Effector memory CD8-positive, alpha-beta T cell (primary cell): ENCODE data around the gene TNRC6C.
A peak's percentile ranks its signal among the peaks of the same experiment; 100 is the strongest.

Source experiments
- ATAC-seq: fragments of 150-1000 bp; cut with Tn5 transposase; replicated peaks from 2 replicates; pipeline ENCODE4 v1.10.0; 2021; ENCODE audit warnings: mild to moderate bottlenecking, moderate library complexity
- DNase-seq, 3 experiments: peaks; one replicate each; pipeline ENCODE4 v3.0.0; 2021
- H3K27ac Mint-ChIP-seq, 2 donors: one replicate each; pipeline ENCODE4 v1.8.0; 2022; ENCODE audit warnings: mild to moderate bottlenecking in 2 of 2, mixed read lengths in 2 of 2, moderate library complexity in 2 of 2
- H3K27me3 Mint-ChIP-seq, 2 donors: one replicate each; pipeline ENCODE4 v1.8.0; 2022; ENCODE audit warnings: mixed read lengths in 2 of 2
- H3K36me3 Mint-ChIP-seq: one replicate; pipeline ENCODE4 v1.8.0; 2022; ENCODE audit warnings: mild to moderate bottlenecking, moderate library complexity, mixed read lengths; ENCODE audit not compliant: insufficient read depth
- H3K4me1 Mint-ChIP-seq, 2 donors: one replicate each; pipeline ENCODE4 v1.8.0; 2022; ENCODE audit warnings: low read depth in 2 of 2, mixed read lengths in 2 of 2
- H3K4me3 Mint-ChIP-seq, 2 donors: one replicate each; pipeline ENCODE4 v1.8.0; 2022; ENCODE audit warnings: mild to moderate bottlenecking in 2 of 2, mixed read lengths in 2 of 2, moderate library complexity in 2 of 2
- H3K9me3 Mint-ChIP-seq, 2 donors: one replicate each; pipeline ENCODE4 v1.8.0; 2022; ENCODE audit warnings: mixed read lengths in 2 of 2

Gene TNRC6C

GRCh38 chr17:78124081-78124835, 165.8 kb downstream of the TNRC6C start:
- H3K9me3 Mint-ChIP-seq = no peaks in the 10 kb centered on the region
- H3K4me3 Mint-ChIP-seq = peak overlapping the region; percentile 83 to 86
- peaks cover 58 to 60% of the 10 kb centered on the region in 2 donors for H3K4me1 Mint-ChIP-seq
- H3K27me3 Mint-ChIP-seq = no peaks in the 10 kb centered on the region
- H3K27ac Mint-ChIP-seq = peak overlapping the region; percentile 91 to 95
- no peak for DNase-seq
- H3K36me3 Mint-ChIP-seq = peaks cover 92% of the 10 kb centered on the region
- ATAC-seq = no peak

- Mint-ChIP-seq H3K4me1 (peaks cover 63 to 66% of the 10 kb centered on the region in 2 donors), H3K27ac (peak overlapping the region; percentile 91 to 95), H3K9me3 (no peaks in the 10 kb centered on the region), H3K36me3 (peaks cover 94% of the 10 kb centered on the region), H3K4me3 (peak overlapping the region; percentile 86 to 100), H3K27me3 (no peaks in the 10 kb centered on the region)
- ATAC-seq (no peak), DNase-seq (no peak)
Observed at GRCh38 chr17:78124836-78125137, 166.3 kb downstream of the TNRC6C start.

GRCh38 chr17:78125138-78125913, 166.8 kb downstream of the TNRC6C start:
- H3K36me3 Mint-ChIP-seq = peaks cover 95% of the 10 kb centered on the region
- DNase-seq (no peak), ATAC-seq (no peak)
- peak overlapping the region; percentile 99 to 100 for H3K4me3 Mint-ChIP-seq
- H3K9me3 Mint-ChIP-seq = no peaks in the 10 kb centered on the region
- H3K27ac Mint-ChIP-seq = peak overlapping the region in 1 of 2 donors; percentile 95
- no peaks in the 10 kb centered on the region for H3K27me3 Mint-ChIP-seq
- peaks cover 66 to 68% of the 10 kb centered on the region in 2 donors for H3K4me1 Mint-ChIP-seq

GRCh38 chr17:78125976-78126894, 167.7 kb downstream of the TNRC6C start:
- no peak for DNase-seq
- Mint-ChIP-seq H3K27me3 (no peaks in the 10 kb centered on the region), H3K4me1 (peaks cover 62 to 66% of the 10 kb centered on the region in 2 donors), H3K27ac (peak overlapping the region; percentile 87 to 95), H3K4me3 (peak overlapping the region; percentile 99 to 100), H3K36me3 (peaks cover 95% of the 10 kb centered on the region), H3K9me3 (no peaks in the 10 kb centered on the region)
- no peak for ATAC-seq

- ATAC-seq (no peak), DNase-seq (no peak)
- Mint-ChIP-seq H3K4me1 (peaks cover 56 to 60% of the 10 kb centered on the region in 2 donors), H3K9me3 (no peaks in the 10 kb centered on the region), H3K36me3 (peaks cover 94% of the 10 kb centered on the region), H3K4me3 (peak overlapping the region; percentile 99 to 100), H3K27ac (peak overlapping the region; percentile 87 to 95), H3K27me3 (no peaks in the 10 kb centered on the region)
Observed at GRCh38 chr17:78126895-78127238, 168.4 kb downstream of the TNRC6C start.

GRCh38 chr17:78127239-78127887, 168.9 kb downstream of the TNRC6C start:
- peak overlapping the region; percentile 99 to 100 for H3K4me3 Mint-ChIP-seq
- peaks cover 92% of the 10 kb centered on the region for H3K36me3 Mint-ChIP-seq
- no peaks in the 10 kb centered on the region for H3K9me3 Mint-ChIP-seq
- ATAC-seq (peak; percentile 27), DNase-seq (peak; percentile 61 to 65 (median 63))
- no peaks in the 10 kb centered on the region for H3K27me3 Mint-ChIP-seq
- H3K27ac Mint-ChIP-seq = peak overlapping the region; percentile 87 to 95
- H3K4me1 Mint-ChIP-seq = peaks cover 51 to 57% of the 10 kb centered on the region in 2 donors

GRCh38 chr17:78127888-78128550, 169.5 kb downstream of the TNRC6C start:
- H3K27ac Mint-ChIP-seq = peak overlapping the region; percentile 87 to 95
- peaks cover 92% of the 10 kb centered on the region for H3K36me3 Mint-ChIP-seq
- no peak for DNase-seq

GRCh38 chr17:78128551-78129350, 170.2 kb downstream of the TNRC6C start, which contains the start of gene TMC6:
Gene TMC6 (minus strand): TSS chr17:78128755. CDS start chr17:78126832, 1,923 bp downstream.
- peak within 1 kb of the TSS; percentile 96 to 99 for H3K27ac Mint-ChIP-seq
- ATAC-seq = peak; percentile 28
- no peaks in the 10 kb centered on the region for H3K27me3 Mint-ChIP-seq
- no peaks in the 10 kb centered on the region for H3K9me3 Mint-ChIP-seq
- H3K36me3 Mint-ChIP-seq = peaks cover 92% of the 10 kb centered on the region
- H3K4me3 Mint-ChIP-seq = peak within 1 kb of the TSS; percentile 99 to 100
- peak; percentile 62 to 64 (median 63) for DNase-seq
- peaks cover 46 to 56% of the 10 kb centered on the region in 2 donors for H3K4me1 Mint-ChIP-seq

More at GRCh38 chr17:78127888-78128550, 169.5 kb downstream of the TNRC6C start:
- no peaks in the 10 kb centered on the region for H3K9me3 Mint-ChIP-seq
- H3K4me1 Mint-ChIP-seq = peaks cover 46 to 56% of the 10 kb centered on the region in 2 donors
- H3K27me3 Mint-ChIP-seq = no peaks in the 10 kb centered on the region
- H3K4me3 Mint-ChIP-seq = peak overlapping the region; percentile 99 to 100
- no peak for ATAC-seq

- peak; percentile 41 to 48 (median 42) for DNase-seq
- no peak for ATAC-seq
- Mint-ChIP-seq H3K4me1 (peaks cover 47 to 60% of the 10 kb centered on the region in 2 donors), H3K27ac (peak overlapping the region; percentile 96 to 99), H3K36me3 (peaks cover 92% of the 10 kb centered on the region), H3K9me3 (no peaks in the 10 kb centered on the region), H3K27me3 (no peaks in the 10 kb centered on the region), H3K4me3 (peak overlapping the region; percentile 99 to 100)
Observed at GRCh38 chr17:78129351-78130089, 171.0 kb downstream of the TNRC6C start.

- DNase-seq = peak in 1 of 3 experiments; percentile 20
- Mint-ChIP-seq H3K9me3 (no peaks in the 10 kb centered on the region), H3K27me3 (no peaks in the 10 kb centered on the region), H3K4me1 (peaks cover 48 to 57% of the 10 kb centered on the region in 2 donors), H3K36me3 (peaks cover 92% of the 10 kb centered on the region), H3K4me3 (peak overlapping the region; percentile 99 to 100), H3K27ac (peak overlapping the region; percentile 96 to 99)
- no peak for ATAC-seq
Observed at GRCh38 chr17:78130090-78130436, 171.6 kb downstream of the TNRC6C start.

- Mint-ChIP-seq H3K4me1 (peaks cover 50 to 59% of the 10 kb centered on the region in 2 donors), H3K36me3 (peaks cover 92% of the 10 kb centered on the region), H3K9me3 (no peaks in the 10 kb centered on the region), H3K4me3 (peak within 1 kb of the TSS; percentile 99 to 100), H3K27ac (peak within 1 kb of the TSS; percentile 96 to 99), H3K27me3 (no peaks in the 10 kb centered on the region)
- ATAC-seq (peak; percentile 64), DNase-seq (peak; percentile 80 to 86 (median 83))
Observed at GRCh38 chr17:78130437-78131101, 172.1 kb downstream of the TNRC6C start, which contains the start of gene TMC8. Gene TMC8 (plus strand): TSS chr17:78130771. CDS start chr17:78131589, 818 bp downstream.
